GM19397 (cell line): ENCODE measurements around the gene ASAH2.
"Not testable (repeated sequence)": the region's sequence is repeated elsewhere in the genome, so short reads cannot be mapped to it uniquely, and the experiment has no call there.

Experiments
- ATAC-seq: cut with Tn5 transposase; IDR thresholded peaks from one replicate; pipeline ENCODE4 v1.9.1; 2021; ENCODE audit warnings: mild to moderate bottlenecking, moderate library complexity; ENCODE audit not compliant: unreplicated experiment

Gene ASAH2

DNA sequence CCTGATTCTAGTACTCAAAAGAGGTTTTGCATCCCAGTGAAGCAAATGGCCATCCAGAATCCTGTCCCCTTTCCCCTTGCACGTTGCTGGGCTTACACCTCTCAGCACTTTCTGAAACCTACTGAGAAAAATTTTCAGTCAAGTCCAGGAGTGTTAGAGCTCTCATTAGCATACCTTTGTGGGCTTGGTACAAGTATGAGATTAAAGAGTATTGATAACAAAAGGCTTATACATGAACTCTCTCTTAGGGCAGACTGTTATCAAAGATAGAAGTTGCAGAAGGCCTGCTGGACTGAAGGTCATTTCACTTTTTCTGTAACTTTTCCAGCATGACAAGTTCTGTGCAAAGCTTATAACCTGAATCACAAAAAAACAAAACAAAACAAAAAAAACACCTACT is at the start of gene ASAH2:
ASAH2 (minus strand) TSS at position 123 of the 400 bp plus-strand sequence. CDS start 2,906 bp downstream, outside the sequence.
- ATAC-seq, result no peak

DNA sequence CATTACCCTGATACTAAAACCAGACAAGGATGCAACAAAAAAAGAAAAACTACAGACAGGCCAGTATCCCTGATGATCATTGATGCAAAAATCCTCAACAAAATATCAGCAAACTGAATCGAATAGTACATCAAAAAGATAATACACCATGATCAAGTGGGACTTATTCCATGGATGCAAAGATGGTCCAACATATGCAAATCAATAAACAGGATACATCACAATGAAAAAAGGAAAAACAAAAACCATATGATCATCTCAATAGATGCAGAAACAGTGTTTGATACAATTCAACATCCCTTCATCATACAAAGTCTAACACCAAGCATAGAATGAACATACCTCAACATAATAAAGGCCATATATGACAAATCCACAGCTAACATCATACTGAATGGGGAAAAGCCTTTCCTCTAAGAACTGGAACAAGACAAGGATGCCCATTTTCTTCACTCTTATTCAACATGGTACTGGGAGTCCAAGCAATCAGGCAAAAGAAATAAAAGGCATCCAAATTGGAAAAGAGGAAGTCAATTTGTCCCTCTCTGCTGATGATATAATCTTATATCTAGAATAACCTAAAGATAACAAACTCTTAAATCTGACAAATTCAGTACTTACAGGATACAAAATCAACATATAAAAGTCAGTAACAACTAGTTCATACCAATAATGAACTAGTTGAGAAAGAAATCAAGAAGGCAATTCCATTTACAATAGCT is 48.8 kb upstream of the ASAH2 start:
- no peak for ATAC-seq

DNA sequence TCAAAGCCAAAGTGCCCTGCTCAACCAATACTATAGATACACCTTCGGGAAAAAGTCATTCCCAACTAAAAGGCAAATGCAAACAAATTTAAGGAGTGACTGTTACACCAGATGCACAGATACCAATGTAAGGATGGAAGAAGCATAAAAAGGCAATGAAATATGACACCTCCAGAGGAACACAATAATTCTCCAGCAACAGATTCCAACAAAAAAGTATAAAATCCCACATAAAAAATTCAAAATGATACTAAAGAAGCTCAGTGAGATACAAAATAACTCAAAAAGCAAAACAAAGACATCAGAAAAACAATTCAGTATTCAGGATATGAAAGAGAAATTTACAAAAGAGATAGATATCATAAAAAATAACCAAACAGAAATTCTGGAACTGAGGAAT is 44.1 kb upstream of the ASAH2 start:
- no peak for ATAC-seq

DNA sequence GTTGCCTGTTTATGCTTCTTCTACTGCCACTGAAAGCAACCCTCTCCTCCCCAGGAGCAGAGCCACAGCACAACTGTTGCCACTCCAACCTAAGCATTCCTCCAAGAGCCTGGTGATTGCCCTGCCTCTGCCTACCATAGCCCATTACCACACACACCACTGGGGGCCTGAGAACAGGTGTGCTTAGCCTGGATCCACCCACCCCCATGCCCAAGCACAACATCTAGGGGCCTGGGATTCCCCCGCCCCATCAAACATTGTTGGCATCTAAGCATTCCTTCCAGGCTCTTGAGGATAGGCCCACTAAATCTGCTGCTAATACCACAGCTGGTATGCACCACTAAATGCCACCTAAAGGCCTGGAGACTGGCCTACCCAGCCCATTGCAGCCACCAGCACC is 43.3 kb upstream of the ASAH2 start:
- ATAC-seq, result no peak

DNA sequence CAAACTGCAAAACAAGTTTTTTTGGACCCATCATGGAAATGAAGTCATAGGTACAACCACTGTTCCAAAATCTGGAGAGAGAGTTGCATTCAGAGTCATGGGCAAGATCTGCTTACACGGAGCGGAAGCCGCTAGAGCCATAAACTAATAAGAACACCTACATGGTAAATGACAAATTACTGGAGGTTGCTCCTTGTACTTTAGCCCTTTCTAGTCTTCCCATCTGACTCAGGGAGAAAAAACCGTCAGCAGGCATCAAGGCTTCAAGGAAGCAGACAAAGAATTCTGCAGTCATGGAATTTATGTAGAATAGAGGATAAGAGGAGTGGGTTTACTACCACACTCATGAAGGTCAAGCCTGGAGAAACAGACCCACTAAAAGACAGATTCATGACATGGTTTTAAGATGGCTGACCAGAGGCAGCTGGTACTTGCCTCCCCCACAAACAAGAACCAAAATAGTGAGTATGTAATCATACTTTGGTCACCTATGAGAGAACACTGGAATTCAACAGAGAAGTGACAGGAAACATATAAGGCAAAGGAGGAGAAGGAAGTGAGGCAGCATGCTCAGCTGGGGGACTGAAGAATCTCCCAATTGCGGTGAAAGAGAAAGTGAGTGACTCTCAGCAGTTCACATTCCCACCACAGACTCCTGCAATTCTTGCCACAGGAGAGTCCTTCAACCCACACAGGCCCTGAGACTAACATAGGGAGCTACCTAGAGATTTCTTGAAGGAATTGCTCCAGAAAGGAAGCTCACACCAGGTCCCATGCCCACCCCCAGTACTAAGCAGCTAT is 42.4 kb upstream of the ASAH2 start:
- no peak for ATAC-seq

DNA sequence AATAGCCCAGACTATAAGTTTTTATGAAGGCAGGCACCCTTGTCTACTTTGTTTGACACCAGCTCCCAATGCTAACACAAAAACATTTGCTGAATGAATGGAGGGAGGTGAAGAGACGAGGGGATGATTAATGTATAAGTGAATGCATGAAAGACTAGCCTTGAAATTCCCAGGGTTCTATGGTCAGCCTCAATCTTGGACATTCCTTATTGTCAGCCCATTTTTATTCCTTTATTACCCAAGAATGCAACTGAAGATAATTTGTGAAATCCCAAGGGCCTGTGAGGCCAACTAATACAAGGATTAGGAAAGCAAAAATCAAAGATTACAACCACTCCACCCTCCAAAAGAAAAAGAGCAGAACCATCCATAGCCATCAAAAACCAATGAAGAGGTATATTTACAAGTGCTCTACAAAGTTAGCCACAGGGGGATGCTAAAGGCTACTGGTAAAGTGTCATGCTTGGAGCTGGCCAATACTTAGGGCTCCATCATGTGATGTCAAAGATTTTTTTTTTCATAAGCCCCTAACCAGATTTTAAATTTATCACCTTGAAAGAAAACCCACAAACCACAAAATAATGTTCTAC is 40.0 kb upstream of the ASAH2 start:
- no peak for ATAC-seq

DNA sequence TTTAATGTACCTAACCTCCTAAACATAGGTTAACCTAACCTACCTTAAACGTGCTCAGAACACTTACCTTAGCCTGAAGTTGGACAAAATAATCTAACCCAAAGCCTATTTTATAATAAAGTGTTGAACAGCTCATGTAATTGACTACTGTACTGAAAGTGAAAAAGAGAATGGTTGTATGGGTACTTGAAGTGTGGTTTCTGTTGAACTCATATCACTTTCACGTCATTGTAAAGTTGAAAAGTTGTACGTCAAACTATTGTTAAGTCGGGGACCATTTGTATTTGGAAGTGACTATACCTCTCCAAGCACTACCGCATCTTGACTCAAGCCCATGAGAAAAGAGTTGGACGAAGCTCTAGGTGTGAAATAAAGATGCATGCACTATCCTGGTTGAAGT is 37.9 kb upstream of the ASAH2 start:
- no peak for ATAC-seq

DNA sequence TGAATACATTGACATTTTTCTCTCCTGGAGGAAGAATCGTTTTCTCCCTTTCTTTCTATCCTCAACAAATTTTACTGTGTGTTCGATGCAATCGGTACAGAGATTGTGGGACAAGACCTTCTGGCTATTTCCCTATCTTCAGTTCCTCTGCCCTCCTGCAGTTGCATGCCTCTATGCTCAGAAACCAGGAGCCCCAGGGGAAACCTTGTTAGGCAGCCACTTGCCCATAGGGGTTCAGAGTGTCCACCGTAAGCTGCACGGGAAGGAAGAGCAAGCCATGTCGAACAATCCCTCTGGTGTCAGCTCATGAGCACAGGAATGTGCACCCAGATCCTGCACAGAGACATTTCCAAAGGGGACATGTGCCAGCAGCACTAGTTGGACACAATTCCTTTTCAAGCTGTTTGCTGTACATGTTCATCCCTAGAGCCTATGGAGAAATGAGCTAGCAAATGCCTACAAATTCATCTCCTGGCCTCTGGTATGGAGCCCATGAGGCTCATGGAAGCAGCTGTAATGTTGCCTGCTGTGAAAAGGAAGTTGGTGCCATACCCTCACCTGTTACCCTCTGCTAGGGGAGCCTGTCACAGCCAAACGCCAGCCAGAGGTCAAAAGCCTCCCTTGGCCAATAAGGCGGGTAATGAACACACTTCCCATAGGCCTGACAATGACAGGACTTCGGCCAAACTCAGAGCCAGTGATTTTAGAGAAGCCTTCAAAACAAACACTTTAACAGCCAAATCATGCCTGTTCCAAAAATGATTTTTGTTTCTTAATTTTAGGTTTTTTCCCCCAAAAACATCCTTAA is 35.9 kb upstream of the ASAH2 start:
- no peak for ATAC-seq

DNA sequence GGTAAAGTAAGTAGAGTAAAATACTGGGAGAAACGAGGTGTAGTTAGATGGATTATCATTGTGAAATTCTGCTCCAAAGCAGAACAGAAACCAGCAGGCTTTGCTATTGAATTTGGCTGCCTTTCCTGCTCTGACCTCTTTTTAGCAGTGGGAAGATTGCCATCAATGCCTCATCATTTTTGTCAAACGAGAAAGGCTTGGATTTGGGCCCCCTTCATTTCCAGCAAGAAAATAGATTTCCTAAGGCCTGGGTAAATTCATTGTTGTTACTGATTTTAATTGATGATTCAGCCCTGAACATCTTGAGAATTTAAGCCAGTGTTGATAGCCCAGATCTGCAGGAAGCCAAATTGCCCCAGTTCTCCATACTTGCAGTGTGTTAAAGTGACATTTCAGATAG is 35.2 kb upstream of the ASAH2 start:
- no peak for ATAC-seq

DNA sequence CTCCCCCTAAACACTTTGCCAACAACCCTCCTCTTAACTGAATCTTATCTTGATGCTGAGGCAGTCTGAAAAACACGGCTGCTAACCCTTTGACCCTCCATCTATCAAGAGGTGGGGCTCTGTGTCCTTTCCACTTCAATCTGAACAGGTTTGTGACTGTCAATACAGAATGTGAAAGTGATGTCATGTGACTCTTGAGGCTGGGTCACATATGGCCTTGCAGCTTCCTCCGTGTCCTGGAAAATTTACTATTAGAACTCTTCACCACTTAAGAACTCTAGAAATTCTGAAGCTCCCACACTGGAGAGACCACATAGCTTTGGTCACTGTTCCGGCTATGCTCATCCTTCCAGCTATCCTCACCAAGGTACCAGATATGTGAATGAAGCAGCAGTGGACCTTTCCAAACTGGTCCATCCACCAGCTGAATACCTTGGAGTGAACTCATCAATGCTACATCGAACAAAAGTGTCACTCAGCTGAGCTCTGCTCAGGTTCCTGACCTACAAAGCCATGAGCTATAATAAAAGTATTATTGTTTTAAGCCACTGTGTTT is 30.7 kb upstream of the ASAH2 start:
- no peak for ATAC-seq

DNA sequence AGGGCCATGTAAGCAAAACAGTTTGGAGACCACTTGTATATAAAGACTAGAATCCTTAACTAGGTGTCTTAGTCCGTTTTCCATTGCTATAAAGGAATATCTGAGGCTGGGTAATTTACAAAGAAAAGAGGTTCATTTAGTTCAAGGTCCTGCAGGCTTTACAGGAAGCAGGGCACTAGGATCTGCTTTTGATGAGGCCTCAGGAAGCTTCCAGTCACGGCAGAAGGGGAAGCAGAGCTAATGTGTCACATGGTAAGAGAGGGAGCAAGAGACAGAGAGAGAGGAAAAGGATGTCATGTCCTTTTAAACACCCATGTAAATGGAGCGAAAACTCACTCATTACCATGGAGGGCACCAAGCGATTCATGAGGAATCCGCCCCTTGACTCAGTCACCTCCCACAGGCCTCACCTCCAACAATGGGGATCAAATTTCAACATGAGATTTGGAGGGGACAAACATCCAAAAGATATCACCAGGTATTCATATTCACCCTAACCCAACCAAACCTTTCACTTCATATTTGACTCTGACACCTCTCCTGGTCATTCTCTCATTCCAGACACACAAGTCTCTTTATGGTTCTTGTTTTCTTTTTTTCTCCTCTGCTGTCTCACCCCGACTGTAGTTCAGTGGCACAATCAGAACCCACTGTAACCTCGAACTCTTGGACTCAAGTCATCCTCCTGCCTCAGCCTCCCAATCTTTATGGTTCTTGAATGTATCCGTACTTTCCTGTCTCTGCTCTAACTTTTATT is 30.1 kb upstream of the ASAH2 start:
- no peak for ATAC-seq

DNA sequence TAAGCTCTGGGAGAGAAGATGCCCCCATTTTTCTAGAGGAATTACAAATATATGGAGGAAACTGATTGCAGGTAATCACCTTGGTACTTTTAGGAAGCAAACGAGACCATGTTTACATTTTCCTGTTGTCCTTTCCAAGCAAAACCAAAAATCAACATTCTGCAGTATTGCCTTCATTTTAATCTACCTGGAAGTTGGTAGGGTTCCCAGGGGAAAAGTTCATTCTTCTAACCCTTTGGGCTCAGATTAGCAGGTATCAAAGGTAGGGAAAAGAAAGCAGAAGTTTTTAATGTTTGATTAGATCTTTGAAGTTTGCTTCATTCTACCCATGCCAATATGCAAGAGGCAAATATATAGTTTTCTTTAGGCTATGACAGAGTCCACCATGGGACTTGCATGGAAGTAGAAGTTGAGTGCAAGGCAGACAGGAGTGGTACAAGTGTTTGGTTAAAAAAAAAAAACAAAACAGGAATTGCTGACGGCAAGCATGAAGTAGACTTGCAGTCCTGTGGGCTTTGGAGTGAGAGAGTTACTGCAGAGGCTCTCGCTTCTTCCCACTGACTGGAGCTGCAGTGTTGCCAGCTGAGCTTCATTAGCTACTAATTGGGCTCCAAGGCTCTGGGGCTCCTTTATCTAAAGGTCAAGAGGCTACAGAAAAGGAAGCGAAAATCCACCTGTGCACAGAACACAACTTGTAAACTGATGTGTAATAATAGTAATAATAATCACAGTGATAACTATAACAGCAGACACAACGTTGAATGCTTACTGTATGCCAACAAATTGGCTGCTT is 28.9 kb upstream of the ASAH2 start:
- ATAC-seq, result no peak

DNA sequence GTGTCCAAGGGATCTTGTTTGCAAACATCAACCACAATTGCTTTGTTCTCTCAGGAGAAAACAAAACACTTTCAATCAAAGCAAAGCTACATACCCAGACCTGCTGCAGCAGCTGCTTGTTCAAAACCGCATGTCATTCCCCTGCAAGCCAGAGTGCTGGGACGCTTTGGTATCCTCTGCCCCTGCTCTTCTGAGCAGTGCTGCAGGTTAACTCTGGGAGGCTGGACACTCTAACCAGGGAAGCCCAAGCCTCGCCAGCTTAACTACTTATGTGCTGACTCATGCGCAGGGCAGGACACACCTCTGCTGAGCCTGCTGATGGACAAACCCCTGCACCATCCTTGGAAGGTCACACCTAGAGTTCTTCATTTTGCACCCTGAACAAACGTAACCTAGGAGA is 28.2 kb upstream of the ASAH2 start:
- no peak for ATAC-seq

DNA sequence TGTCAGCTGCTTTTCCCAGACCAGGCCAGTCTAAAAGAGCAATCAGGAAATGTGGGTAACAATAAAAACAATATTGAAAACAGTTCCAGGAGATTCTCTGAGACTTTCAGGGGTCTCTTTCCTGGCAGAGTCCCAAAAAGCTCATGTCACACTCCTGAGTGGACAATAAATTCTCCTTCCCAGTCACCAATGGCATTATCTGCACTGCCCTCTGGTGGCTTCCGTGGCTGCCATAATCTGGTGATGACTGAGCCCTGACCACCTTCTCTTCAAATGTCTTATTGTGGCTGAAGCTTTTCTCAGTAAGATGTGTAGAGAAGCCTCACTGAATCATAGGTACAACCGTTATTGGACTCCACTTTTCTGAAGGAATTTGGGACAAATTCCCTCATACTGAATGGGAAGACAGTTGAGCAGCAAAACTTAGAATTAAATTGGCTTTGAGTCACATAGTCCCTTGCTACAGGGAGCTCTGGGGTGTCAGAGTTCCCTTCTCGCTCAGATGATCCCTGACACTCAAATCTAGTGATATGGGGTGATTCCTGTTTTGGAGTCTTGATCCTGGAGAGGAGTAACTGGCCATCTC is 24.4 kb upstream of the ASAH2 start:
- no peak for ATAC-seq

DNA sequence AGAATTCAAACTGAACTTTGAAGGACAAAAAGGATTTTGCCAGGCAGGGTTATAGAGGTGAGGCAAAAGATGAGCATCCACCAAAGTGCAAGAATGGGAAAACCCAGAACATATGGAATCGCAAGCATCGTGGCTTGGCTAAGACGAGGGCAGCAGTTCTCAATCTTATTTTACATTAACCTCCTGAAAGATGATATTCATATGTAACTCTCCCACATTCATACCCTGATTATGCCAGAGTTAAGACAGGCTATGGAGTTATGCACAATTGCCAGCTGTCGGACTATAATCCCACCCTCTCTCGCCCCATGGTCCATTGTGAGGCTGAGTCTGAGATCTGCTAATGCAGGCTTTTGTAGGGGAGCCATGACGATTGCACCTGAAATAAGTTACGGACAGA is 21.2 kb upstream of the ASAH2 start:
- no peak for ATAC-seq

DNA sequence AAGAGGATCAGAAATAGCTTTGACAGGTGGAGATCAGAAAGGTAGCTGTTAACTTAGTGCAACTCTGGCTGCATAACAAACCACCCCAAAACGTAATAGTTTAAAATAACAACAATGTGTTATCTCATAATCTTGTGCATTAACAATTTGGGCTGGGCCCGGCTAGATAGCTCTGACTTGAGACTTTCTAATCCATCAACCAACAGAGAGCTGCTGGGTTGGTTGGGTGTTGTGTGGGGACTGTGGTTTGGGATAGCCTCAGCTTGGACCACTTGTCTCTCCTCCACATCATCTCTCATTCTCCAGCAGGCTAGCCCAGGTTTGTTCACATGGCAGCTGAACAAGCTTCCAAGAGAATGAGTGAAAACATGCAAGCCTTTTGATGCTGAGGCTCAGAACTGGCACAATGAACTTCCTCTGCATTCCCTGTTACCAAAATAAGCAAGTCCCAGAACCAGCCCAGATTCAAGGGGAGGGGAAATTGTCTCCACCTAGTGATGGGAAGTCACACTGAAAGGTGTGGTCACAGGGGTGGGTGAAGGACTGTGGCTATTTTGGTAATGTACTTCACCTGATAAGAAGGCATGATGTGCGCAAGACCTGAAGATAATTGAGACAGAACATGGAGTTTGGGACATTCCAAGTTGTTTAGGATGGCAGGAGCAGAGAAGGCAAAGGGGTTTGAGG is 20.4 kb upstream of the ASAH2 start:
- no peak for ATAC-seq

DNA sequence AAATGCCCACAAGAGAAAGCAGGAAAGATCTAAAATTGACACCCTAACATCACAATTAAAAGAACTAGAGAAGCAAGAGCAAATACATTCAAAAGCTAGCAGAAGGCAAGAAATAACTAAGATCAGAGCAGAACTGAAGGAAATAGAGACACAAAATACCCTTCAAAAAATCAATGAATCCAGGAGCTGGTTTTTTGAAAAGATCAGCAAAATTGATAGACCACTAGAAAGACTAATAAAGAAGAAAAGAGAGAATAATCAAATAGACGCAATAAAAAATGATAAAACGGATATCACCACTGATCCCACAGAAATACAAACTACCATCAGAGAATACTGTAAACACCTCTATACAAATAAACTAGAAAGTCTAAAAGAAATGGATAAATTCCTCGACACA is 16.6 kb upstream of the ASAH2 start:
- not testable (repeated sequence) for ATAC-seq

DNA sequence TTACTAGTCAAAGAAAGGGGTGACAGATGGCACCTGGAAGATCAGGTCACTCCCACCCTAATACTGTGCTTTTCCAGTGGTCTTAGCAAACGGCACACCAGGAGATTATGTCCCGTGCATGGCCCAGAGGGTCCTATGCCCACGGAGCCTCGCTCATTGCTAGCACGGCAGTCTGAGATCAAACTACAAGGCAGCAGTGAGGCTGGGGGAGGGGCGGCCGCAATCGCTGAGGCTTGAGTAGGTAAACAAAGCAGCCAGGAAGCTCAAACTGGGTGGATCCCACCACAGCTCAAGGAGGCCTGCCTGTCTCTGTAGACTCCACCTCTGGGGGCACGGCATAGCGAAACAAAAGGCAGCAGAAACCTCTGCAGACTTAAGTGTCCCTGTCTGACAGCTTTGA is 11.3 kb upstream of the ASAH2 start:
- ATAC-seq, result not testable (repeated sequence)
